ENCODE data around the gene CD177.

The CD177 gene, protein sequence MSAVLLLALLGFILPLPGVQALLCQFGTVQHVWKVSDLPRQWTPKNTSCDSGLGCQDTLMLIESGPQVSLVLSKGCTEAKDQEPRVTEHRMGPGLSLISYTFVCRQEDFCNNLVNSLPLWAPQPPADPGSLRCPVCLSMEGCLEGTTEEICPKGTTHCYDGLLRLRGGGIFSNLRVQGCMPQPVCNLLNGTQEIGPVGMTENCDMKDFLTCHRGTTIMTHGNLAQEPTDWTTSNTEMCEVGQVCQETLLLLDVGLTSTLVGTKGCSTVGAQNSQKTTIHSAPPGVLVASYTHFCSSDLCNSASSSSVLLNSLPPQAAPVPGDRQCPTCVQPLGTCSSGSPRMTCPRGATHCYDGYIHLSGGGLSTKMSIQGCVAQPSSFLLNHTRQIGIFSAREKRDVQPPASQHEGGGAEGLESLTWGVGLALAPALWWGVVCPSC

DNA sequence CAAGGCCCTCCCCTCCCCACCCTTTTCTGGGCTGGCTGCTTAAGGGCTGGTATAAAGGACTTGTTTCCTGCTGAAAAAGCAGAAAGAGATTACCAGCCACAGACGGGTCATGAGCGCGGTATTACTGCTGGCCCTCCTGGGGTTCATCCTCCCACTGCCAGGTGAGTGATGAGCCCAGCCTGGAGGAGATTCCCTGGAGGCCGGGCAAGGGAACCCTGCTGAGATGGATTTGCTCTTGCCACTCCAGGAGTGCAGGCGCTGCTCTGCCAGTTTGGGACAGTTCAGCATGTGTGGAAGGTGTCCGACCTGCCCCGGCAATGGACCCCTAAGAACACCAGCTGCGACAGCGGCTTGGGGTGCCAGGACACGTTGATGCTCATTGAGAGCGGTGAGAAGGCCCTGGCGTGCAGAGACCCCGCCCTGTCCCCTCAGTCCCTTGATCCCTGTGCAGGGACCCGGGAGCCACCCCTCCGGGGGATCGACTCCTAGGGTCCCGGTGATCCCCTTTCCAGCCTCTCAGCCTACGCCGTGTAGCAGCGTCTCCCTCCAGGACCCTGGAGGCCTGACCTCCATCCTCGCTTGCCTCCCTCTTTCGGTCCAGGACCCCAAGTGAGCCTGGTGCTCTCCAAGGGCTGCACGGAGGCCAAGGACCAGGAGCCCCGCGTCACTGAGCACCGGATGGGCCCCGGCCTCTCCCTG is at the start of gene CD177:
Gene CD177 (plus strand): TSS at position 81 of the 699 bp plus-strand sequence. CDS start 29 bp downstream, at position 110.
- Mint-ChIP-seq H3K27ac (no peak within 1 kb of the TSS), H3K27me3 (peaks cover 40% of the 10 kb centered on the region)

DNA sequence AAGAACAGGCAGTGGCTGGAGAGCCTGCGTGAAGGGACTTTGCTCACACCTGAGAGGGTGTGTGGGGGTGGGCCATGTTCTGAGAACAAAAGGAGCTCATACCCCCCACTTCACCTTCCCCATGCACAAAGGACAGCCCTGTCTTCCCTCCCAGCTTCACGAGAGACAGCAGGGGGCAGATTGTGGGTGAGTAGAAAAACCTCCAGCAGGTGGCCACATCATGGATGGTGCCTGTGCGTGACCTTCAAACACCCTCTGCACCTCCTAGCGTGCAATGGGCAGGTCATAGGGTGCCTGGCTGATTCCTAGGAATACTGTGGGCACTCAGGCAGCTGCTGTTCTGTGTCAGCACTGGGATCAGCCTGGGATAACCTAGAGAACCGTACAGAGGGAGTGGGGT is 47.8 kb upstream of the CD177 start:
- Mint-ChIP-seq H3K4me1 (no peaks in the 10 kb centered on the region), H3K4me3 (no peak overlapping the region), H3K9me3 (peaks cover 22% of the 10 kb centered on the region), H3K27me3 (peaks cover 17% of the 10 kb centered on the region), H3K36me3 (no peaks in the 10 kb centered on the region), H3K27ac (no peak overlapping the region)
- no peak for ATAC-seq

More for the DNA sequence above, at the start of gene CD177:
- Mint-ChIP-seq H3K4me3 (no peak within 1 kb of the TSS), H3K4me1 (no peaks in the 10 kb centered on the region), H3K9me3 (peaks cover 3% of the 10 kb centered on the region), H3K36me3 (no peaks in the 10 kb centered on the region)
- no peak for ATAC-seq

DNA sequence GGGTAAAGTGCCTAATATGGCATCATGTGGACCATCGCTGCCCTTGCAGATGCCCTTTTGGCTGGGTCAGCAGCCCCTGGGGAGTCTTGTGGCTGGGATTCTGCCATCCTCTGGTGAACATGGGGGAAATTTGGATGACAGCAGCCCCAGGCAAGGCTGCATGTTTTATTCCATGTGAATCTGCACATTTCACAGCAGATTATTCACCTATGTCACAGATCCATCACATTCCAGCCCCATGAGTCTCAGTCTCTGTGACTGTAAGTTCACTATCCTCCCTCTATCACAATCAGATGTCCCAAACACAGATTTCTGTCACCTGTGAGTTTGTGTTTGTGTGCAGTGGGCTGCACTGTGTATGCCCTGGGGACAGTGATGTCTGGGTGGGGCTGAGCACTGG is 47.4 kb upstream of the CD177 start:
- no peaks in the 10 kb centered on the region for H3K4me1 Mint-ChIP-seq
- no peak for ATAC-seq

DNA sequence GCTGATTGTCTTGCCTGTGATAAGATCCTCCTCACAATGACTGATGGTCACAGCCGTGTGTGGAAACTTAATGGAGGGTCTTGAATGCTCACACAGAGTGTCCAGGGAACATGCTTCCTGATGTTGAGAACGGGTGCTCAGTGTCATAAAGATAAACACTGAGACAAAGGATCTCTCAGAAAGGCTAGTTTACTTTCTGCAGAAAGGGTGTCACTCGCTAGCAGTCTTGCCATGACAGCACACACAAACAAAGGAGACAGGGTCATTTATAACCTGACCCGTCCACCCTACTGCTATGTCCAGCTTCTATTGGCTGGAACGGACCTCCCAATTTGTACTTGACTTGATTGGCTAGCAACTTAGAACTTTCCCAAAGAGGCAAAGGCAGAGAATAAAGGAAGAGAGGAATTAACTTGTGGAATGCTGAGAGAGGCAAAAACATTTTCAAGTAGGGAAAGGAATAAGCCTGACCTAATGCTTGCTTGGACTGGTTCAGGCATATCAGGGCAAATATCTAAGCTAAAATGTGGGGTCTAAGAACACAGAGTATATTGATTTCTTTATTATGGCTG is 45.2 kb upstream of the CD177 start:
- H3K4me1 Mint-ChIP-seq, result no peaks in the 10 kb centered on the region
- peaks cover 18% of the 10 kb centered on the region for H3K9me3 Mint-ChIP-seq
- peaks cover 17% of the 10 kb centered on the region for H3K27me3 Mint-ChIP-seq
- no peaks in the 10 kb centered on the region for H3K36me3 Mint-ChIP-seq
- no peak overlapping the region for H3K4me3 Mint-ChIP-seq
- no peak overlapping the region for H3K27ac Mint-ChIP-seq
- no peak for ATAC-seq

More for the DNA sequence above, 47.4 kb upstream of the CD177 start:
- Mint-ChIP-seq H3K27ac (no peak overlapping the region), H3K9me3 (peaks cover 22% of the 10 kb centered on the region), H3K36me3 (no peaks in the 10 kb centered on the region), H3K27me3 (peaks cover 17% of the 10 kb centered on the region), H3K4me3 (no peak overlapping the region)

DNA sequence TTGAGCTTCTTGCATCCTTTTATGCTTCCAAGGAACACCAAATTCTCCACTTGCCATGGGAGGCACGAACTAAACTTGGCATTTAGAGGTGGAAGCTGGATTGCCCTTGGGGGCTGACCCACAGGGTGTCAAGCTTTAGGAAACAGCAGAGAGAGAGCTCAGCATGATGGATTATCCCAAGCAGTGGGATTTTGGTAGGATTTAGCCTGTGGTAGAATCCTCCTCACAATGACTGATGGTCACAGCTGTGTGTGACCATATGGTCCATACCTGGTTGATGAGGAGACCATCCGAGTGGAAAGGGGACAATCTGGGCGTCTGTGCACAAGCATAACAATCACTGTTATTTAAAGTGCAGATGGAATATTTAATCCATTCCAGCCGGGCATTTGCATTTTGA is 44.0 kb upstream of the CD177 start:
- no peak overlapping the region for H3K27ac Mint-ChIP-seq
- H3K36me3 Mint-ChIP-seq, result no peaks in the 10 kb centered on the region
- H3K9me3 Mint-ChIP-seq, result peaks cover 15% of the 10 kb centered on the region
- H3K27me3 Mint-ChIP-seq, result peaks cover 17% of the 10 kb centered on the region
- H3K4me1 Mint-ChIP-seq, result no peaks in the 10 kb centered on the region
- H3K4me3 Mint-ChIP-seq, result no peak overlapping the region
- ATAC-seq, result no peak

DNA sequence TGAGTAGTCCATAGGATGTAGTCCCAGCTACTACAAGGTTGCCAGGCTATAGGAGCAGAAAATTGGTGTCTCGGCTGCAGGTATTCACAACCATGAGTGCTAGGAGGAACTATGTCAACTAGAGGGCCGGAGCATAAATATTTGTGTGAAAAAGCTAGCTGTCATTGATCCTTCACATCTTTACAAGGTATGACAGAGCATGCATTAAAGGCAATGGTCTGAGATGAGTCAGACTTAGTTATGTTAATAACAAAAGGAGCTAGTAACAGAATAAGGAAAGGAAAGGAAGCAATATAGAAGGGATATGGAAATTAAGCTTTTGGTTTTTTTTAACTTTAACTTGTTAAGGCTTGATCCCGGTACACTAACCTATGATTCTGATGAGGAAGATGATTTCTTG is 43.3 kb upstream of the CD177 start:
- peaks cover 11% of the 10 kb centered on the region for H3K9me3 Mint-ChIP-seq
- peaks cover 17% of the 10 kb centered on the region for H3K27me3 Mint-ChIP-seq
- no peak for ATAC-seq
- H3K27ac Mint-ChIP-seq, result no peak overlapping the region
- no peaks in the 10 kb centered on the region for H3K36me3 Mint-ChIP-seq
- H3K4me1 Mint-ChIP-seq, result no peaks in the 10 kb centered on the region
- H3K4me3 Mint-ChIP-seq, result no peak overlapping the region

DNA sequence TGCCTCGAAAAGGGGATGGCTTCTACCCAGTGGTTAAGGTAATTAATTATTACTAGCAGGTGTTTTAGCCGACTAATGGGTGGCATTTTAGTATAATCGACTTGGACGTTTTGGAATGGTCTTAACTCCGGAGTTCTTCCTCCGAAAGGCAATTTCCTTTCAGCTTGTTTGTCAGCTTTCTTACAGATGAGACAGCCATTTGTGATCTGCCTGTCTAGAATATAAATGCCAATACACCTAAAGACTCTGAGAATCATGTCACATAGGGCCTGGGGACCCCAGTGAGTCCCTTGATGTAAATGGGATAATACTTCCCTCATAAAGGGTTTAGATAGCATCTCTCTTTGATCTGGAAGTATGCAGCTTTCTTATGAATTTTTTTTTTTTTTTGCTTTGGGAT is 42.2 kb upstream of the CD177 start:
- H3K27ac Mint-ChIP-seq, result no peak overlapping the region
- ATAC-seq, result no peak
- no peak overlapping the region for H3K4me3 Mint-ChIP-seq
- no peaks in the 10 kb centered on the region for H3K36me3 Mint-ChIP-seq
- peaks cover 17% of the 10 kb centered on the region for H3K27me3 Mint-ChIP-seq
- no peaks in the 10 kb centered on the region for H3K4me1 Mint-ChIP-seq
- H3K9me3 Mint-ChIP-seq, result peaks cover 11% of the 10 kb centered on the region

DNA sequence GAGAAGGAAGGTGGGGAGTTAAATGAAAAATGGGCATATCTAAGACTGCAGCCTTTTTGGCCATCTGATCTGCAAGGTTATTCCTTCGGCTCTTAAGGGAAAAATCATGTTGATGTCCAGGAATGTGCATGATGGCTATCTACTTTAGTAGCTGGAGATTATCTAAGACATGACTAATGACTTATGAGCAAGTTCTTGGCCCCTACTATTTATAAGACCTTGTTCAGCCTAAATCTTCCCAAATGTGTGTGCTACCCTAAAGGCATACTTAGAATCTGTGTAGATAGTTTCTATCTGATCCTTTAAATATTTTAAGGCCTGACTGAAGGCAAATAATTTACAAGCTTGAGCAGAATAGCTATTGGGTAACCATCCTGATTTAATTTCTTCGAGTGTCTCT is 41.8 kb upstream of the CD177 start:
- Mint-ChIP-seq H3K9me3 (peaks cover 14% of the 10 kb centered on the region), H3K4me3 (no peak overlapping the region), H3K27me3 (peaks cover 15% of the 10 kb centered on the region), H3K4me1 (no peaks in the 10 kb centered on the region), H3K36me3 (no peaks in the 10 kb centered on the region), H3K27ac (no peak overlapping the region)
- no peak for ATAC-seq

DNA sequence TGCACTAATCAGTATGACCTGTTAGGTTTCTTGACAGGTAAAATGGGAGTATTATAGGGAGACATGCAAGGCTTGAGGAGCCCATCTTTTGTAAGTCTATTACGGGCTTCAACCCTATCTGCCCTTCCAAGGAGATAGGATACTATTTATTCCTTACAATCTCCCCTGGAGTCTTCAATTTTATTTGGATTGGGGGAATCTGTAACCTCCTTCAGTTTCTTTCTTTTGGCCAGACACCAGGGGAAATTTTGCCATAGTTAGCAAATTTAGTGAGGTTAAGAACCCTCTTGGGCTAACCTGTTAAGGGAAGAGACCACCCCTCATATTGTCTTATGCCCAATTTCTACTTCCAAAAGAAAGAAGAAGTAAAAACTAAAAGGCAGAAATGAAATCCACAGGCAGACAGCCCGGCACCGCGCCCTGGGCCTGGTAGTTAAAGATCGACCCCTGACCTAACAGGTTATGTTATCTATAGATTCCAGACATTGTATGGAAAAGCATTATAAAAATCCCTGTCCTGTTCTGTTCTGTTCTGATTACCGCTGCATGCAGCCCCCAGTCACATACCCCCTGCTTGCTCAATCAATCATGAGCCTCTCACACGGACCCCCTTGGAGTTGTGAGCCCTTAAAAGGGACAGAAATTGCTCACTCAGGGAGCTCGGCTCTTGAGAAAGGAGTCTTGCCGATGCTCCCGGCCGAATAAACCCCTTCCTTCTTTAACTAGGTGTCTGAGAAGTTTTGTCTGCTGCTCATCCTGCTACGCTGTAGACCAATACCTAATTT is 39.6 kb upstream of the CD177 start:
- no peak for ATAC-seq
- Mint-ChIP-seq H3K4me3 (no peak overlapping the region), H3K4me1 (no peaks in the 10 kb centered on the region), H3K9me3 (peaks cover 4% of the 10 kb centered on the region), H3K36me3 (no peaks in the 10 kb centered on the region), H3K27ac (no peak overlapping the region), H3K27me3 (no peaks in the 10 kb centered on the region)

DNA sequence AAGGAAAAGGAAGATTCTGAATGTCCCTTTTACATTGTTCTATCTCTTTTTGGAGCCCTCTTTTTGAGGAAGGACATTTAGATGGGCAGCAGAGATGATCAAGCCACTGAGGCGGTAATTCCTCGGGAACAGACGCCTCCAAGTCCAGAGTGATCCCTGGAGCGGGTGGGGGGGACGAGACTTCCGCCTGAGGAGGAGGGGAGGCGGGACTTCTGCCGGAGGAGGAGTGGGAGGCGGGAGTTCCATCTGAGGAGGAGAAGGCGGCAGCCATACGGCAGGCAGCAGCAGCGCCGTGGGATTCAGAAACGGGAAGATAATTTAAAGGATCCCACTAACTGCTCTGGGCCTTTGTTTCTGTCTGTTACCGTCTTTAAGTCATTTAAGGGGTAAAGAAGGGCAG is 37.6 kb upstream of the CD177 start:
- H3K4me1 Mint-ChIP-seq, result no peaks in the 10 kb centered on the region
- H3K27ac Mint-ChIP-seq, result no peak overlapping the region
- H3K9me3 Mint-ChIP-seq, result peaks cover 4% of the 10 kb centered on the region
- H3K4me3 Mint-ChIP-seq, result no peak overlapping the region
- no peak for ATAC-seq
- H3K27me3 Mint-ChIP-seq, result no peaks in the 10 kb centered on the region
- no peaks in the 10 kb centered on the region for H3K36me3 Mint-ChIP-seq

DNA sequence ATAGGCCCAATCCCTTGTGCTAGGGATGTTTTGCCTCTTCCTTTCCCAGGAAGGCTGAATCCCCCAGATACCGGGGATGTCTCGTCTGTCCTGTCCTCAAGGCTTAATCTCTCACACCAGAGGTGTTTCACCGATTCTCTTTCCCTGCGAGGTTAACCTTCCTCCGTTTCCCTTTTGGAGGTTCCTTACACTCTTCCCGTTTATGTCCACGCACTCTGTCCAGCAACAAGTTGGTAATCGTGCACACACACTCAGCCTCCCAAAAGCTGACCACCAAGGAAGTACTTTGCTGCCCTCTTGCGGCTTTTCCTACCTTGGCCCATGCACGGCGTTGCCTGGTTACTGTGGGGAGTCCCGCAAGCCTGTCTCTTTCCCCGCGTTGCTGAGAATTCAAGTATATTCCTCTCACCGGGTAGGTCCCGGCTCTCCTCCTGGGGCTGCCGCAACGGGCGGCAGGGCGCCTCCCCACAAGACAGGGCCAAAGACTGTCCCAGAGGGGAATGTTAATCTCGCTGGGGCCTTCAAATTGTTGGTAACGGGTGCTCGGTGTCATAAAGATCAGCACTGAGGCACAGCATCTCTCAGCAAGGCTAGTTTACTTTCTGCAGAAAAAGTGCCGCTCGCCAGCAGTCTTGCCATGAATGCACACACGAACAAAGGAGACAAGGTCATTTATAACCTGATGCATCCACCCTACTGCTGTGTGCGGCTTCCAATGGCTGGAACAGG is 36.7 kb upstream of the CD177 start:
- Mint-ChIP-seq H3K27me3 (no peaks in the 10 kb centered on the region), H3K4me3 (no peak overlapping the region), H3K4me1 (no peaks in the 10 kb centered on the region), H3K9me3 (peaks cover 4% of the 10 kb centered on the region), H3K27ac (no peak overlapping the region), H3K36me3 (no peaks in the 10 kb centered on the region)
- no peak for ATAC-seq

DNA sequence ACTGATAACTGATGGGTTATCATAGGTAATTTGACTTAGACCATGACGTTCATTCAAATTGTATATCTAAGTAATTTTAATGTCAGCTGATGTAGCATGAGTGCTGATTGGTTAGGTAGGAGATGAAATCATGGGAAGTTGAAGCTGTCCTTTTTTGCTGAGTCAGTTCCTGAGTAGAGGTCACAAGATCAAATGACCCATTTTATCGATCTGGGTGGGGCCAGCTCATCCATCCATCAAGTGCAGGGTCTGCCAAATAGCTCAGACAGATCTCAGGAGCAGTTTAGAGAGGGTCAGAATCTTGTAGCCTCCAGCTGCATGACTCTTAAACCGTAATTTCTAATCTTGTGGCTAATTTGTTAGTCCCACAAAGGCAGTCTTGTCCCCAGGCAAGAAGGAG is 35.3 kb upstream of the CD177 start:
- H3K9me3 Mint-ChIP-seq, result peaks cover 4% of the 10 kb centered on the region
- H3K27ac Mint-ChIP-seq, result no peak overlapping the region
- no peak overlapping the region for H3K4me3 Mint-ChIP-seq
- H3K27me3 Mint-ChIP-seq, result no peaks in the 10 kb centered on the region
- no peaks in the 10 kb centered on the region for H3K4me1 Mint-ChIP-seq
- no peaks in the 10 kb centered on the region for H3K36me3 Mint-ChIP-seq
- ATAC-seq, result no peak

DNA sequence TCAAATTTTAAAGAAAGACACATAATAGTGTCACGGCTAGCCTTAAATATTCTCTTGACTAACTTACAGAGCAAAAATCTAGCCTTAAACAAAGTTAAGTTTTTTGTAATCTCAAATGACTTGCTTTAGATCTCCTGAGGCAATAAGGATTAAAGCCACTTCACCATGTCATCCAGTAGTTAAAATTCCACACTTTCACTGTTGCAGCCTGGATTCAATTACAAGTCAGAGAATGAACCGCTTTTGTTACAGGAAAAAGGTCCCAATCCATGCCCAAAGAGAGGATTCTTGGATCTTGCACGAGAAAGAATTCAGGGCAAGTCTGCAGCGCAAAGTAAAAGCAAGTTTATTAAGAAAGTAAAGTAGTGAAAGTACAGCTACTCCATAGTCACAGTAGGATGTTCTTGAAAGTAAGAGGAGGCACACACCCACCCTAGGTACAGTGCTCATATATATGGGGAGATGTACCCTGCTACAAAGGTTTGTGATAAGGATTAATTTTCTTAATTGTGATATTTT is 34.6 kb upstream of the CD177 start:
- no peaks in the 10 kb centered on the region for H3K4me1 Mint-ChIP-seq
- H3K9me3 Mint-ChIP-seq, result peaks cover 4% of the 10 kb centered on the region
- no peak for ATAC-seq
- no peaks in the 10 kb centered on the region for H3K27me3 Mint-ChIP-seq
- H3K36me3 Mint-ChIP-seq, result no peaks in the 10 kb centered on the region
- H3K4me3 Mint-ChIP-seq, result no peak overlapping the region
- H3K27ac Mint-ChIP-seq, result no peak overlapping the region

DNA sequence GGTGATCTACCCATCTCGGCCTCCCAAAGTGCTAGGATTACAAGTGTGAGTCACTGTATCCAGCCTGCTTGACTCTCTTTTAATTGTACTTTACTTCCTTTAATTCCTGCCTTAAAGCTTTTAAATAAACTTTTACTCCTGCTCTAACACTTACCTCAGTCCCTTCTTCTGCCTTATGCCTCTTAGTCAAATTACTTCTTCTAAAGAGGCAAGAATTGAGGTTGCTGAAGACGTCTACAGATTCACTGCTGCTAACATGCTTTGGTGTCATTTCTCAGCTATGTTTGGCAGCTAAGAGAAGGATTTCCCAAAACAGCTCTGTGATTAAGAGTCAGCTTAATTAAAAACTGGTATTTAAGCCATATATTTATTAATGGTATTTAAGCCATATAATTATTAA is 32.9 kb upstream of the CD177 start:
- H3K4me1 Mint-ChIP-seq, result no peaks in the 10 kb centered on the region
- no peak overlapping the region for H3K27ac Mint-ChIP-seq
- no peak for ATAC-seq
- H3K9me3 Mint-ChIP-seq, result peaks cover 4% of the 10 kb centered on the region
- no peak overlapping the region for H3K4me3 Mint-ChIP-seq
- no peaks in the 10 kb centered on the region for H3K36me3 Mint-ChIP-seq
- H3K27me3 Mint-ChIP-seq, result no peaks in the 10 kb centered on the region
